Measurements from ENCODE around the gene VRK3.

VRK3 gene

GRCh38 chr19:49927526-49928264, 97.5 kb downstream of the VRK3 start:
- DNase-seq, result no peak

GRCh38 chr19:49926515-49926914, 98.7 kb downstream of the VRK3 start:
- no peak for DNase-seq

Measured in T-helper 9 cell (primary cell).